Astrocyte (in vitro differentiated cells and primary cell): Measurements from ENCODE around the gene SLC47A2. TPM values are rescaled to one million over a fixed set of nuclear protein-coding genes. Genes with fewer than 3 reads are reported as not detected.

Experiments used
- DNase-seq: peaks from one replicate; pipeline ENCODE4 v3.0.0-alpha.2; 2010; ENCODE audit warnings: low read depth
- FAIRE-seq: peaks from 2 replicates; lab custom pipeline; 2011; peaks lifted over from hg19 to GRCh38; lab: Jason Lieb, UNC
- H2AFZ ChIP-seq: 2 replicates; pipeline ENCODE4 v1.6.0; 2012; ENCODE audit warnings: low read depth, low read length, inconsistent platforms
- H3K27ac ChIP-seq: 2 replicates; pipeline ENCODE4 v1.5.1; 2011; ENCODE audit warnings: low read depth, low read length, inconsistent platforms
- H3K27me3 ChIP-seq: 2 replicates; pipeline ENCODE4 v1.6.0; 2011; ENCODE audit warnings: low read length, inconsistent platforms; ENCODE audit not compliant: insufficient read depth
- H3K36me3 ChIP-seq: 2 replicates; pipeline ENCODE4 v1.5.1; 2011; ENCODE audit warnings: low read length, inconsistent platforms; ENCODE audit not compliant: insufficient read depth
- H3K4me1 ChIP-seq: 2 replicates; pipeline ENCODE4 v1.5.1; 2011; ENCODE audit warnings: low read length, inconsistent platforms; ENCODE audit not compliant: insufficient read depth
- H3K4me2 ChIP-seq: 2 replicates; pipeline ENCODE4 v1.6.0; 2012; ENCODE audit warnings: low read length, inconsistent platforms
- H3K4me3 ChIP-seq: 2 replicates; pipeline ENCODE4 v1.5.1; 2011; ENCODE audit warnings: low read depth, mild to moderate bottlenecking, low read length, inconsistent platforms; ENCODE audit not compliant: insufficient read depth
- H3K79me2 ChIP-seq: 2 replicates; pipeline ENCODE4 v1.6.0; 2012; ENCODE audit warnings: mild to moderate bottlenecking, low read length, inconsistent platforms; ENCODE audit not compliant: insufficient read depth
- H3K9ac ChIP-seq: 2 replicates; pipeline ENCODE4 v1.6.0; 2012; ENCODE audit warnings: mild to moderate bottlenecking, low read length, inconsistent platforms
- H3K9me3 ChIP-seq: 2 replicates; pipeline ENCODE4 v1.5.1; 2012; ENCODE audit warnings: low read depth, mild to moderate bottlenecking, low read length, inconsistent platforms; ENCODE audit not compliant: insufficient read depth
- H4K20me1 ChIP-seq: 2 replicates; pipeline ENCODE4 v1.6.0; 2012; ENCODE audit warnings: low read length, inconsistent platforms; ENCODE audit not compliant: insufficient read depth
- H3K27ac Mint-ChIP-seq: one replicate; pipeline ENCODE4 v1.8.0; 2021; ENCODE audit warnings: mild to moderate bottlenecking, mixed read lengths; ENCODE audit not compliant: unreplicated experiment
- H3K27me3 Mint-ChIP-seq: one replicate; pipeline ENCODE4 v1.8.0; 2021; ENCODE audit warnings: low read depth, mixed read lengths; ENCODE audit not compliant: unreplicated experiment
- H3K36me3 Mint-ChIP-seq: one replicate; pipeline ENCODE4 v1.8.0; 2021; ENCODE audit warnings: low read depth, mixed read lengths; ENCODE audit not compliant: unreplicated experiment
- H3K4me1 Mint-ChIP-seq: one replicate; pipeline ENCODE4 v1.8.0; 2021; ENCODE audit warnings: low read depth, mixed read lengths; ENCODE audit not compliant: unreplicated experiment
- H3K4me3 Mint-ChIP-seq: one replicate; pipeline ENCODE4 v1.8.0; 2021; ENCODE audit warnings: mild to moderate bottlenecking, moderate library complexity, mixed read lengths; ENCODE audit not compliant: unreplicated experiment
- H3K9me3 Mint-ChIP-seq: one replicate; pipeline ENCODE4 v1.8.0; 2021; ENCODE audit warnings: mild to moderate bottlenecking, mixed read lengths; ENCODE audit not compliant: unreplicated experiment
- EZH2 ChIP-seq: IDR thresholded peaks from 2 replicates; pipeline ENCODE4 v1.6.1; 2012; ENCODE audit warnings: mild to moderate bottlenecking, low read length, inconsistent platforms; ENCODE audit not compliant: insufficient read depth
- total RNA-seq: library from RNA; stranded (reverse); gene quantifications from 2 replicates; pipeline ENCODE4 v1.2.1, GENCODE V29; 2021
- TF ChIP-seq, protein P1 (sequence below): IDR thresholded peaks from 2 replicates; pipeline ENCODE4 v1.5.1; 2011; ENCODE audit warnings: low read depth, mild to moderate bottlenecking, inconsistent platforms, low read length, moderate library complexity; ENCODE audit not compliant: insufficient read depth

Gene SLC47A2
- total RNA-seq, 1 donor from 2014 or later = not detected

DNA sequence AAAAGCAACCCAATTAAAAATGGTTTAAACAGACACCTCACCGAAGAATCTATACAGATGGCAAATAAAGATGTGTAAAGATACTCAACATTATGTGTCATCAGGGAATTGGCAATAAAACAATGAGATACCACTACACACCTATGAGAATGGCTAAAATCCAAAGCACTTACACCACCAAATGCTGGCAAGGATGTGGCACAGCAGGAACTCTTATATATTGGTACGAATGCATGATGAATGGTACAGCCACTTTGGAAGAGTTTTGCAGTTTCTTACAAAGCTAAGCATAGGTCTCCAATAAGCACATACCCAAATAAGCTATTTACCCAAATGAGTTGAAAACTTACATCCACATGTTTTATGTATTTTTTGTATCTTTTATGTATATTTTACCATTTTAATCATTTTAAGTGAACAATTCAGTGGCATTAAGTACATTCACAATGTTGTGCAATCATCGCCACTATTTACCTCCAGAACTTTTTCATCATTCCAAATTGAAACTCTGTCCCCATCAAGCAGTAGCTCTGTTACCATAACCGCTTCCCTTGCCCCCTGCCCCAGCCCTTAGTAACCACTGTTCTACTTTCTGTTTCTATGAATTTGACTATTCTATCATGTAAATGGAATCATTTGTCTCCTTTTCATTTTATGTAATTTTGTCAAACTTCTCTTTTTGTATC is 74.6 kb downstream of the SLC47A2 start:
- H3K9me3 Mint-ChIP-seq = no peaks in the 10 kb centered on the region
- no peak overlapping the region for H3K27ac Mint-ChIP-seq
- H3K36me3 Mint-ChIP-seq = no peaks in the 10 kb centered on the region
- no peak overlapping the region for H3K4me3 ChIP-seq
- peaks cover 5% of the 10 kb centered on the region for H3K27me3 ChIP-seq
- no peaks in the 10 kb centered on the region for H3K79me2 ChIP-seq
- no peak overlapping the region for H2AFZ ChIP-seq
- DNase-seq (no peak), FAIRE-seq (no peak)
- no peaks in the 10 kb centered on the region for H3K27me3 Mint-ChIP-seq
- H3K36me3 ChIP-seq = no peaks in the 10 kb centered on the region
- peaks cover 2% of the 10 kb centered on the region for H3K4me1 ChIP-seq
- no peak overlapping the region for H3K4me2 ChIP-seq
- H3K4me3 Mint-ChIP-seq = no peak overlapping the region
- no peak overlapping the region for H3K9ac ChIP-seq
- H3K9me3 ChIP-seq = no peaks in the 10 kb centered on the region
- H4K20me1 ChIP-seq = no peaks in the 10 kb centered on the region
- TF ChIP-seq EZH2 = no peak
- TF ChIP-seq, protein P1, sequence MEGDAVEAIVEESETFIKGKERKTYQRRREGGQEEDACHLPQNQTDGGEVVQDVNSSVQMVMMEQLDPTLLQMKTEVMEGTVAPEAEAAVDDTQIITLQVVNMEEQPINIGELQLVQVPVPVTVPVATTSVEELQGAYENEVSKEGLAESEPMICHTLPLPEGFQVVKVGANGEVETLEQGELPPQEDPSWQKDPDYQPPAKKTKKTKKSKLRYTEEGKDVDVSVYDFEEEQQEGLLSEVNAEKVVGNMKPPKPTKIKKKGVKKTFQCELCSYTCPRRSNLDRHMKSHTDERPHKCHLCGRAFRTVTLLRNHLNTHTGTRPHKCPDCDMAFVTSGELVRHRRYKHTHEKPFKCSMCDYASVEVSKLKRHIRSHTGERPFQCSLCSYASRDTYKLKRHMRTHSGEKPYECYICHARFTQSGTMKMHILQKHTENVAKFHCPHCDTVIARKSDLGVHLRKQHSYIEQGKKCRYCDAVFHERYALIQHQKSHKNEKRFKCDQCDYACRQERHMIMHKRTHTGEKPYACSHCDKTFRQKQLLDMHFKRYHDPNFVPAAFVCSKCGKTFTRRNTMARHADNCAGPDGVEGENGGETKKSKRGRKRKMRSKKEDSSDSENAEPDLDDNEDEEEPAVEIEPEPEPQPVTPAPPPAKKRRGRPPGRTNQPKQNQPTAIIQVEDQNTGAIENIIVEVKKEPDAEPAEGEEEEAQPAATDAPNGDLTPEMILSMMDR = no peak
- no peak overlapping the region for H3K27ac ChIP-seq
- H3K4me1 Mint-ChIP-seq = peaks cover 2% of the 10 kb centered on the region

DNA sequence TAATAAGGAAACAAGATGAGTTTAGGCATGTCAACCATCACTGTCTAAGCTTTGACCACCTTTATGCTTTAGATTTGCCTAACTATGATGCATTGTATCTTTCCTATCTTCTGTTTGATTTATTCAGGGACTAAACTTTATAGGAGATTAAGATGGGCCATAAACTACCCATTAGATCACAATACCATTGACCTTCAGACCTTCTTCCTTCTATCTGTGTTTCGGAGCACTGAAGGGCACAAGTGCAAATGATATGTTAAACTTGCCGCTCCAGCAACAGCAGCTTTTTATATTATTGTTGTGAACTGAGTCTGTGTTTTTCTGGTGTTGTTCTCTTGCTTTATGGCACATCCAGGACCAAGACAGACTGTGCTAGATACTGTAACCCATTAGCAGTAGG is 84.5 kb downstream of the SLC47A2 start:
- no peaks in the 10 kb centered on the region for H4K20me1 ChIP-seq
- H3K4me3 Mint-ChIP-seq = no peak overlapping the region
- H3K4me1 ChIP-seq = no peaks in the 10 kb centered on the region
- H3K4me1 Mint-ChIP-seq = no peaks in the 10 kb centered on the region
- H3K27me3 Mint-ChIP-seq = peaks cover 9% of the 10 kb centered on the region
- no peaks in the 10 kb centered on the region for H3K9me3 ChIP-seq
- no peak overlapping the region for H3K4me2 ChIP-seq
- DNase-seq (no peak), FAIRE-seq (no peak)
- no peaks in the 10 kb centered on the region for H3K36me3 ChIP-seq
- no peak overlapping the region for H2AFZ ChIP-seq
- no peaks in the 10 kb centered on the region for H3K79me2 ChIP-seq
- H3K27ac Mint-ChIP-seq = no peak overlapping the region
- no peak overlapping the region for H3K9ac ChIP-seq
- no peaks in the 10 kb centered on the region for H3K9me3 Mint-ChIP-seq
- H3K36me3 Mint-ChIP-seq = peaks cover 3% of the 10 kb centered on the region
- H3K4me3 ChIP-seq = no peak overlapping the region
- no peak overlapping the region for H3K27ac ChIP-seq
- no peak for TF ChIP-seq EZH2
- TF ChIP-seq, protein P1 = no peak
- H3K27me3 ChIP-seq = no peaks in the 10 kb centered on the region

DNA sequence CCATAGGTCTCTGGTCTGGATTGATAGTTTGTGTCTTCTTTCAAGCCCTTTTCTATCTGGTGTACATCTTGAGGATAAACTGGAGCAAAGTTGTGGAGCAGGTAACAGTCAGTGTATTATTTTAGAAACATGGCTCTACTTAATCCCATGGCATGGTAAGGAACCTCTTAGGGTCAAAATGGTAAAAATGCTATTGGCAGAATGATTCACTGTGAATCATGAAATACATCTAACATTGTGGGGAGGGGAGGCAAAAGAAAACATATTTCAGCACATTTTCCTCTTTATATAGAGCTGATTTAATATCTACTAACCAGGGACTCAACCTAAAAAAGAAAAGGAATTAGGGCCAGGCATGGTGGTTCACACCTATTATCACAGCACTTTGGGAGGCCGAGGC is 85.7 kb downstream of the SLC47A2 start:
- H3K27ac Mint-ChIP-seq = no peak overlapping the region

More for the DNA sequence above, 85.7 kb downstream of the SLC47A2 start:
- Histone ChIP-seq H3K4me3 (no peak overlapping the region), H3K4me2 (no peak overlapping the region), H4K20me1 (no peaks in the 10 kb centered on the region), H3K4me1 (no peaks in the 10 kb centered on the region), H3K9ac (no peak overlapping the region), H3K79me2 (no peaks in the 10 kb centered on the region), H3K36me3 (no peaks in the 10 kb centered on the region), H3K9me3 (no peaks in the 10 kb centered on the region), H3K27me3 (no peaks in the 10 kb centered on the region), H3K27ac (no peak overlapping the region), H2AFZ (no peak overlapping the region)
- DNase-seq = no peak
- TF ChIP-seq, protein P1 = no peak
- TF ChIP-seq EZH2 = no peak
- H3K9me3 Mint-ChIP-seq = no peaks in the 10 kb centered on the region
- peaks cover 3% of the 10 kb centered on the region for H3K36me3 Mint-ChIP-seq
- no peak for FAIRE-seq
- H3K4me1 Mint-ChIP-seq = no peaks in the 10 kb centered on the region
- H3K4me3 Mint-ChIP-seq = no peak overlapping the region
- peaks cover 9% of the 10 kb centered on the region for H3K27me3 Mint-ChIP-seq
